ENCODE measurements around the gene TUFM.
"Not testable (repeated sequence)": the region's sequence is repeated elsewhere in the genome, so short reads cannot be mapped to it uniquely, and the experiment has no call there.

Gene TUFM

GRCh38 chr16:28821874-28822519, 24.2 kb downstream of the TUFM start:
- no peak for FAIRE-seq
- TF ChIP-seq POLR2A (IDR thresholded peaks at IDR 0.05; ENCODE audit: low read depth, low read length) = no peak
- no peak for DNase-seq (ENCODE audit: insufficient read length, low spot score)

- not testable (repeated sequence) for FAIRE-seq; DNase-seq (ENCODE audit: insufficient read length, low spot score)
These were observed 25.6 kb downstream of the TUFM start for GRCh38 chr16:28820546-28820945.

GRCh38 chr16:28820016-28820415, 26.1 kb downstream of the TUFM start:
- FAIRE-seq = no peak
- no peak for DNase-seq (ENCODE audit: insufficient read length, low spot score)
- TF ChIP-seq POLR2A (IDR thresholded peaks at IDR 0.05; ENCODE audit: low read depth, low read length) = no peak

- DNase-seq (ENCODE audit: insufficient read length, low spot score); FAIRE-seq: not testable (repeated sequence)
These were observed 38.6 kb downstream of the TUFM start for GRCh38 chr16:28807445-28808120.

- DNase-seq (ENCODE audit: insufficient read length, low spot score); FAIRE-seq: not testable (repeated sequence)
These were observed 43.7 kb downstream of the TUFM start for GRCh38 chr16:28802235-28803019.

All from H54 (cell line).